Measurements from ENCODE around the gene KLF5.

DNA sequence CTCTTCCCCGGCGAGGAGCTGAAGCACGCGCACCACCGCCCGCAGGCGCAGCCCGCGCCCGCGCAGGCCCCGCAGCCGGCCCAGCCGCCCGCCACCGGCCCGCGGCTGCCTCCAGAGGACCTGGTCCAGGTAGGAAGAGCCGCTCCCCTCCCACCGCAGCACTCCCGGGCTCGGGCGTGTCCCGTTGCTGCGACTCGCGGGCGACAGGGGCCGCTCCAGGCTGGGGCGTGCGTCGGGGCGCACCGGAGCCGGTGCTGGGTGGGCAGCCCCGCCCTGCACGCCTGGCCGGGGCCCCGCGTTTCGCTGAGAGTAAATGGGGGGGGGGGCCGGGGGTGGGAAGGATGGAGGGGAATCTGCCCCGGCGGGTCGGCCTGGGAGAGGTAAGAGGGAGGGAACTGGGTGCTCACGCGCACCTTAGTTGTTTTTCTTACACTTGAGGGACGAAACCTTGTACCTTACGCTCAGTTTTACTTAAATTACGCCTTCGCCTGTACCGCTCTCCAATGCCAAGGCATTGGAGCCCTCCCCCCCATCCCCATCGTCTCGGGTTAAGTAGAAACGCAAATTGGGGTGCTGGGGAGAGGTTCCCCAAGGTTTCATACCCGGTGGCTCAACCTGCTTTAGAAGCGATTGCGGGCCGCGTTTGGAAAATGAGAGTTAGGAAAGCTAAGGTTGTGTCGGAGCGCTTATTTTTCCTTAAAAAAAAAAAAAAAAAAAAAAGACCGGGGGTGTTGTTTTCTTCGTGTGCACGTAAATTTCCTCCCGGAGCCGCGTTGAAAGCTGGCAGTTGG lies 850 bp downstream of the KLF5 start:
- peak in 1 of 3 experiments; percentile 15; a peak in 1 of 6 replicates for TF ChIP-seq CTCF (IDR thresholded peaks at IDR 0.05 in 2 of 3, conservative IDR thresholded peaks at IDR 0.05 in 1 of 3; ENCODE audit: borderline replicate concordance in 1 of 3, insufficient read depth in 1 of 3, low read depth in 2 of 3, low read length in 2 of 3)
- peak; percentile 53 for TF ChIP-seq RAD21 (IDR thresholded peaks at IDR 0.05; ENCODE audit: low read depth)
- no peak for TF ChIP-seq TCF7L2 (IDR thresholded peaks at IDR 0.05; ENCODE audit: borderline replicate concordance, extremely low read depth, insufficient read depth, insufficient read length)
- no peak for TF ChIP-seq SRF (IDR thresholded peaks at IDR 0.05; ENCODE audit: low read depth)
- TF ChIP-seq SP1 (IDR thresholded peaks at IDR 0.05; ENCODE audit: low read depth), result no peak
- no peak for TF ChIP-seq POLR2A (IDR thresholded peaks at IDR 0.05; ENCODE audit: borderline replicate concordance, extremely low read depth, insufficient read depth, insufficient read length)
- TF ChIP-seq REST (IDR thresholded peaks at IDR 0.05; ENCODE audit: low read depth), result no peak
- no peak for TF ChIP-seq POLR2AphosphoS5 (IDR thresholded peaks at IDR 0.05; ENCODE audit: low read depth, low read length)
- TF ChIP-seq EZH2 (IDR thresholded peaks at IDR 0.05), result no peak
- TF ChIP-seq, protein P1, sequence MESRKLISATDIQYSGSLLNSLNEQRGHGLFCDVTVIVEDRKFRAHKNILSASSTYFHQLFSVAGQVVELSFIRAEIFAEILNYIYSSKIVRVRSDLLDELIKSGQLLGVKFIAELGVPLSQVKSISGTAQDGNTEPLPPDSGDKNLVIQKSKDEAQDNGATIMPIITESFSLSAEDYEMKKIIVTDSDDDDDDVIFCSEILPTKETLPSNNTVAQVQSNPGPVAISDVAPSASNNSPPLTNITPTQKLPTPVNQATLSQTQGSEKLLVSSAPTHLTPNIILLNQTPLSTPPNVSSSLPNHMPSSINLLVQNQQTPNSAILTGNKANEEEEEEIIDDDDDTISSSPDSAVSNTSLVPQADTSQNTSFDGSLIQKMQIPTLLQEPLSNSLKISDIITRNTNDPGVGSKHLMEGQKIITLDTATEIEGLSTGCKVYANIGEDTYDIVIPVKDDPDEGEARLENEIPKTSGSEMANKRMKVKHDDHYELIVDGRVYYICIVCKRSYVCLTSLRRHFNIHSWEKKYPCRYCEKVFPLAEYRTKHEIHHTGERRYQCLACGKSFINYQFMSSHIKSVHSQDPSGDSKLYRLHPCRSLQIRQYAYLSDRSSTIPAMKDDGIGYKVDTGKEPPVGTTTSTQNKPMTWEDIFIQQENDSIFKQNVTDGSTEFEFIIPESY (IDR thresholded peaks at IDR 0.05; ENCODE audit: extremely low read depth, insufficient replicate concordance, low read length), result no peak
- no peak for TF ChIP-seq JUND (IDR thresholded peaks at IDR 0.05)
- no peak for TF ChIP-seq SIN3A (IDR thresholded peaks at IDR 0.05; ENCODE audit: low read depth)

All from HCT116 (cell line).